GM19395 (cell line): Measurements from ENCODE around the gene DNAJB11.
"Not testable (repeated sequence)": the region's sequence is repeated elsewhere in the genome, so short reads cannot be mapped to it uniquely, and the experiment has no call there.

Experiments used
- ATAC-seq: cut with Tn5 transposase; IDR thresholded peaks from one replicate; pipeline ENCODE4 v1.9.1; 2021; ENCODE audit warnings: mild to moderate bottlenecking, moderate library complexity; ENCODE audit not compliant: unreplicated experiment

Gene DNAJB11

DNA sequence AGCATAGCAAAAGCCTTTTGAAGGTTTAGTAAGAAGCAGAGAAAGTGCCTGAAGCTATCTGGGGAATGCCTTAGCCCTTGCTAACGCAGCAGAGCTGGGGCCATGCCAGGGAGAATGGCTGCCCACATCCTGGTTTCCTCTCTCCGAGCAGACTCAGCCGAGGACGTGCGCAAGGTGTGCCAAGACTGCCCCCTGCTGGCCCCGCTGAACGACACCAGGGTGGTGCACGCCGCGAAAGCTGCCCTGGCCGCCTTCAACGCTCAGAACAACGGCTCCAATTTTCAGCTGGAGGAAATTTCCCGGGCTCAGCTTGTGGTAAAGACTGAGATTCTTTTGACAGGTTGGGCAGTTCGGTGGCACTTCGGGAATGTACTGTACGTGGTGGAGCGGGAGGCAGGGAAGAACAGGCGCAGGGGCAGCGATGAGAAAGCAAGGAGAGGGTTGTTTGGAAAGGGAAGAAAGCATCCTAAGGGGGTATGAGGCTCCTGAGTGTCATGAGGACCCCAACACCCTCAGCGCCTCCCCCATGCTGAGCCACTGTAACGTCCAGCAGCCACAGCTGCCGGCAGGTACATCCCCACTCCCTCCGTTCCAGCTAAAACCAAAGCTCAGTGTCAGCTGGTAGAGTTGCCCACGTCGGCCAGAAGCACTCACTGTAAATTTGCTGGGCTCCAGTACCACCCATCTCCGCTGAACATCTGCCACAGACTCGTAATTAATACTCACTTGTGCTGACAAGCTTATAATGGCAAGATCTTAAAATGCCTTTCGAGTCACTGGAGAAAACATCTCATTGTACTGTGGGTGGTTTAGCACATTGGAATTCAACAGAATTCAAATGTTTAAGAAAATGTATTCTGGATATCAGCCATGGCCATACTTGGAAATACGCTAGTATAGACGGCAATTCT lies 46.8 kb downstream of the DNAJB11 start:
- ATAC-seq: peak; percentile 89

DNA sequence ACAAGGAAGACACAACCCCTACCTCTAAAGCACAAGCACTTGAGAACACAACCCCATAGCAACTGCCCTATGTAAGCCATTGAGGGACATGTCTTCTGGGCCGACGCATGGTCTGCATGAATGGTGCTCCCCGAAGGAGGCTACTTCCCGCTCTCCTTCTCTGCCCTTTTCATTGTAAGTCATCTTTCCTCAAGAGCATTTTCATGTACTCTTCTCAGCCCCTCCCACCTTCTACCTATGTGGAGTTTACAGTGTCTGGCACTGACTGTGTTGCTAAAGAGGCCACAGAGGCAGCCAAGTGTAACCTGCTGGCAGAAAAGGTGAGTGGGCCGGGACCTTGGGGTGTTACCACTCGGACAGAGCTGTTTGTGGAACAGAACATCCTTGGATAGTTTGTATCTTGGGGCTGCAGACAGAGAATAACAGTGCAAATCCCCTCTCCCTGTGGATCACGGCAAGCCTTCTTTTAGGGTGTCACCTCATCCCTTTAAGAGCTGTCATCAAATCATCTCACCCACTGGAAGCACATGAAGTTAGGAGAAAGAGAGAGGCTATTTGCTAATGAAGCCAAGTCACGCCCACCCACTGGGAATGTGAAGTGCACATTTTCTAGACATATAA lies 47.9 kb downstream of the DNAJB11 start:
- no peak for ATAC-seq

GRCh38 chr3:186619787-186620212 lies 49.3 kb downstream of the DNAJB11 start:
- ATAC-seq: no peak

DNA sequence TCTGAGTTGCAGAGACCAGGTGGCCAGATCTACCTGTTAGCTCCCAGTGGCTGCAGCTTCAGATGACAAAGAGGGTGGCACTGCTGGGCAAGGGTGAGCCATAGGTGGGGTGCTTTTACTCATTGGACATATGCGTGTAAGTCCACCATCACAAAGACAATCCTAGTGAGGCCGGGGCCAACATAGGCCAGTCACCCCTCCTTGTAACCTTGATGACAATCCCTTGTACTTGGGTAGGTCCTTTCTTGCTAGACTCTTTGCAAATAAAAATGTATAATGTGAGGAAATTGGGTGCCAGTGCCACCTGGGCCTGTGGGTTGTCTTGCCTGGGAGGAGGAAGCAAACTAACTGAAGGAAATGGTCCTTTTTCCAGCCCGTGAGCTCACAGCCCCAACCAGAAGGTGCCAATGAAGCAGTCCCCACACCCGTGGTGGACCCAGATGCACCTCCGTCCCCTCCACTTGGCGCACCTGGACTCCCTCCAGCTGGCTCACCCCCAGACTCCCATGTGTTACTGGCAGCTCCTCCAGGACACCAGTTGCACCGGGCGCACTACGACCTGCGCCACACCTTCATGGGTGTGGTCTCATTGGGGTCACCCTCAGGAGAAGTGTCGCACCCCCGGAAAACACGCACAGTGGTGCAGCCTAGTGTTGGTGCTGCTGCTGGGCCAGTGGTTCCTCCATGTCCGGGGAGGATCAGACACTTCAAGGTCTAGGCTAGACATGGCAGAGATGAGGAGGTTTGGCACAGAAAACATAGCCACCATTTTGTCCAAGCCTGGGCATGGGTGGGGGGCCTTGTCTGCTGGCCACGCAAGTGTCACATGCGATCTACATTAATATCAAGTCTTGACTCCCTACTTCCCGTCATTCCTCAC lies 49.9 kb downstream of the DNAJB11 start:
- ATAC-seq: no peak

GRCh38 chr3:186621894-186622650 lies 51.6 kb downstream of the DNAJB11 start:
- no peak for ATAC-seq

GRCh38 chr3:186622651-186623310 lies 52.3 kb downstream of the DNAJB11 start:
- no peak for ATAC-seq

DNA sequence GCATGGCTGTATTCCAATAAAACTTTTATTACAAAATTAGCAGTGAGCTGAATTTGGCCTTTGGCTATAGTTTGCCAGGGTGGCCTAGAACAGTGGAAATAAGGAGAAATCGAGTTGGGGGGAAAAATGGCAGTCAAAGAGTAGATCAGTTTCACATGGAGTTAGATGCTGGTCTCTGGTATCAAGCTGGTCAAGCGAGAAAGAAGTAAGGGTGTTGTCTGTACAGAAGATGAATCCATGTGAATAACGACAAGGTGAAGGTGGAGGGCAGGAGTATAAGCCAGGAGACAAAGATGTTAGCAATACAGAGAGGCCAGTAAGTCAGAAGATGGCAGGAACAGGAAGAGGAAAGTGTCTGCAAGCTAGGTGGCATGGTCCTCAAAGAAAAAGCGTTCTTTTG lies 54.1 kb downstream of the DNAJB11 start:
- no peak for ATAC-seq

DNA sequence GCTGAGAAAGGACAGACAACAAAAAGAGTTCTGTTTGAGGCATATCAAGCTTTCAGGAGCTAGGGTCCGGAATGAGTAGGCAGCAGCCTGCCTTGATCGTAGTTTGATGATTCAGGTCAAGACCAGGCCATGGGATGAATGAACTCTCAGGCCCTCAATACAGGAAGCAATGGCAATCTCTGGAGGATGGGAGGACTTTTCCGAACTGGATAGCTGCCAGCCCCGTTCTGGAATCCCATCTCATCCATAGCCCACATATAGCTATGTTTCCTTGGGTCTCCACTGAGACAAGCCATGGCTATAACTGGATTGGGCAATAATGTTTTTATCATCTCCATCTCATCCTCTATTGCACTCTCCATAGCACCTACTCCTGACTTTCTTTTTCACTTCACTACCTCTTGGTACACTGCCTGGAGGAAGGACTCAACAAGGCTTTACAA lies 55.1 kb downstream of the DNAJB11 start:
- no peak for ATAC-seq

- no peak for ATAC-seq
Measured at GRCh38 chr3:186626254-186626847, 55.8 kb downstream of the DNAJB11 start.

DNA sequence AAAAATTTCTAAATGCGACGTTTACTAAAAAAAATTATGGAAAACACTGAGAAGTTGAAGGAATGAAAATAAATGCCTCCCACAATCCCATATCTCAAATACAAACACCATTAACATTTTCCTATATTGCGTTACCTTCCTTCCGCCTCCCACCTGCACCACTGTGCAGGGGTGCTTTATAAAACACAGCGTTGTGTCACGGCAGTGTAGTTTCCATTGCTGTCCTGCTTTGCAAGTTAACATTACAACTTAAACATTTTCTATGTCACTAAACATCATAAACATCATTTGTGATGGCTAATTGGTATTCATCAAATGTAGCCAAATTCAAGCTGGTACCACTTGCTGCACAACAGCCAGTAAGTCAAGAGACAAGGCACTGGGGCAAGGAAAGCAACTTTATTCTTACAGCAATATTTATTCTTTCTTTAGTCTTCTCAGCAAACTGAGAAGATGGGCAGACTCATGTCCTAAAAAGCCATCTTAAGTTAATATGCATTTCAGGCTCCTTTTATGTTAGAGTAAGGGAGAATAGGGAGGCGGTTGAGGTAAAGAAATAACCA lies 57.4 kb downstream of the DNAJB11 start:
- ATAC-seq: no peak

DNA sequence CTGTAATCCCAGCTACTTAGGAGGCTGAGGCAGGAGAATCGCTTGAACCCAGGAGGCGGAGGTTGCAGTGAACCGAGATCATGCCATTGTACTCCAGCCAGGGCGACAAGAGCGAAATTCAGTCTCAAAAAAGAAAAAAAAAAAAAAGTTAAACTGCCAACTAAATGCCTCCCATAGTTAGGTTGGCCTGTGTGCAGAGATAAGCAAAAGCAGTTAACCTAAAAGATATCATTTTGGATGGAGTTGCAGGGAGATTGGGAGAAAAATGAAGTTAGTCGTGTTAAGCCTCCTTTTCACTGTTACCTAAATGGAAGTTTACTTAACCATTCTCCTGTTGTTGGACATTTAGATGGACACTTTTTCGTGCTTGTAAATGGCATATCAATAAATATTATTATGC lies 58.2 kb downstream of the DNAJB11 start:
- ATAC-seq: no peak

GRCh38 chr3:186630950-186631641 lies 60.6 kb downstream of the DNAJB11 start:
- ATAC-seq: no peak

DNA sequence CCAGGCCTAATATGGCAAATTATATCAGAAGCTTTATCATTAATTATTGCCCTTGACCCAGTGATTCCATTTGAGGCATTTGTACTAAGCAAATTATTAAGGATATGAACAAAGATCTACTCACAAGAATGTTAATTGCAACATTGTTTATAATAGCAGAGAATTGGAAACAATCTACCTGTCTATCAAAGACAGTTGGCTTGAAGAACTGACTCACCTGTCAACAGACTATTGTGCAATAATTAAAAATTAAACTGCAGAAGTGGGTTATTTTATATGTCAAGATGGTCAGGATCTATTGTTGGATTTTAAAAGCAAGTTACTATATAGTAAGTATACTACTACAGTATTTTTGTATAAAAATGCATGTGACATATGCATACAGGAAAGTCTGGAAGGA lies 63.0 kb downstream of the DNAJB11 start:
- no peak for ATAC-seq

GRCh38 chr3:186634207-186634606 lies 63.7 kb downstream of the DNAJB11 start:
- ATAC-seq: not testable (repeated sequence)
